ENCODE data around the gene EVI5.

EVI5 gene

DNA sequence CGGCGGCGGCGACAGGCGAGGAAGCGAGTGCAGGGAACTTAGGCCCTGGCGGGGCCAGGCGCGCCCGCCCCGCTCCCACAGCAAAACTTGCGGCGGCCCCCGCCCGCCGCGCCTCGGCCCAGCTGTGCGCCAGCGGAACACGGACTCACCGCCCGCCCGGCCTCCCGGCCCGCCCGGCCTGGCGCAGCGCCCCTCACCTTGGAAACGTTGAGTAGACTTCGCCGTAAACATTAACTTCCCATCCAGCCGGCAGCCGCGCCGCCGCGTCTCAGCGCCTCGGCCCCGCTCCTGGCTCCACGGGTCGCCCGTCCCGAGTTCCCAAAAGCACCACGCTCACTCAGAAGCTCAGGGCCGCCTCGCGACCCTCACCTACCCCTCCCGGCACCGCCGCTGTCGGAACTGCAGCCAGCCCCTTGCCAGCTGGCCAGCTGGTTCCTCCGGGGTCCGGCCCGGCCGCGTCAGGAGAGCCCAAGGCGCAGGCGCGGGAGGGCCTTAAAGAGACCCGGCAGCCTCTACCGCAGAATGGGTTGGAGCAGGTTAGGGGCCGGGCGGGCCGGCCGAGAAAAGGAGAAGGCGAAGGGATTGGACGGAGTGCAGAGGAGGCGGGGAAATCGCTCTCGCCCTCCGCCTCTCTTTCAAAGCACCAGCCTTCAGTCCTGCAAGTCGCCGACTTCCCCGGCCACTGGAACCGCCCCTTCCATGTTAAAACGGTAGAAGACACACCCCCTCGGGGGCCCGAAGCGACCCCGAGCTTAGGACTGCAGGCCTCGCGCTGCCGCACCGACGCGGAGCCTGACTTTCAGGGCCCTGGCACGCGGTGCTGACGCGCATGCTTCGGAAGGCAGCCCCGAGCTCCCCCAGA is at the start of gene EVI5:
EVI5 (minus strand) TSS at position 470 of the 862 bp plus-strand sequence. CDS start 48,562 bp downstream, outside the sequence.
- DNase-seq = peak; percentile 94

GRCh38 chr1:92834617-92835016 is 49.7 kb upstream of the EVI5 start:
- DNase-seq = no peak

DNA sequence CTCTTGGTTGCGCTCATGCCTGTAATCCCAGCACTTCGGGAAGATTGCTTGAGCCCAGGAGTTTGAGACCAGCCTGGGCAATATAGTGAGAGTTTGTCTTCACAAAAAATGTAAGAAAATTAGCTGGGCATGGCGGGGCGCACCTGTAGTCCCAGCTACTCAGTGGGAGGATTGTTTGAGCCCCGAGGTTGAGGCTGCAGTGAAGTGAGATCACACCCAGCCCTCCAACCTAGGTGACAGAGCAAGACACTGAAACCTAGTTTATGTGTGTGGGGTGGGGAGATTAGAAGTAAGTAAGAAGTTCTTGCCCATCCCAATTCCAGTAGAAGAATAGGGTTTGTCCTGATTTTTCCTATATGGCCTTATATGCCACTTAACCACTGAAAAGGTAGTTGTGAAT is 48.9 kb upstream of the EVI5 start:
- no peak for DNase-seq

GRCh38 chr1:92832537-92833114 is 47.7 kb upstream of the EVI5 start:
- no peak for DNase-seq

GRCh38 chr1:92831762-92832536 is 47.0 kb upstream of the EVI5 start, which contains the start of gene RPL5:
TSS of gene RPL5 (plus strand) at chr1:92832040. CDS start at chr1:92832115, 75 bp downstream.
- peak; percentile 96 for DNase-seq

DNA sequence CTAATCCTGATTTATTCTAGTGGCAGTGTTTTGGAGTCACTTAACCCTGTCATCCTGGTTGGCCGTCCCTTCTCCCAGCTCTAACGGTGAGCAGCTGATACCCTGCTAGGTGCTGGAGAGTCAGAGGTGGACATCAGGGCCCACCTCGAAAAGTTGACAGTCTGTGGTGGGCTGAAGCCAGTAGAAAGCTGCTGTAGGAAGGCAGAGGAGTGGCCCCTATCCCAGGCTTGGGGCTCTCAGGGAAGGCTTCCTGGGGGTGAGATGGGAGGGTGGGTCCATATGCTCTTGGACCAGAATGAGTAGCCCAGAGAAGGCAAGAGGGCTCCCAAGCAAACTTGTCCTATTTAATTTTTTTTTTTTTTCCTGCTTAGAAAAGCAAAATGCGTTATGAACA is 46.5 kb upstream of the EVI5 start:
- DNase-seq = no peak

DNA sequence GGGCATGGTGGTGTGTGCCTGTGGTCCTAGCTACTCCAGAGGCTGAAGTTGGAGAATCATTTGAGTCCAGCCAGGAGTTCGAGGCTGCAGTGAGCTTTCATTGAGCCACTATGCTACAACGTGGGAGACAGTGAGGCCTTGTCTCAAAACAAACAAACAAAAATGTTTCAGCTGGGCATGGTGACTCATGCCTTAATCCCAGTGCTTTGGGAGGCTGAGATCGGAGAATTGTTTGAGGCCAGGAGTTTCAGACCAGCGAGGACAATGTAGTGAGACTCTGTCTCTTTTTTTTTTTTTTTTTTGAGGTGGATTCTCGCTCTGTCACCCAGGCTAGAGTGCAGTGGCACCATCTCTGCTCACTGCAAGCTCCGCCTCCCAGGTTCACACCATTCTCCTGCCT is 41.9 kb upstream of the EVI5 start:
- no peak for DNase-seq

GRCh38 chr1:92822879-92823278 is 38.0 kb upstream of the EVI5 start:
- no peak for DNase-seq

DNA sequence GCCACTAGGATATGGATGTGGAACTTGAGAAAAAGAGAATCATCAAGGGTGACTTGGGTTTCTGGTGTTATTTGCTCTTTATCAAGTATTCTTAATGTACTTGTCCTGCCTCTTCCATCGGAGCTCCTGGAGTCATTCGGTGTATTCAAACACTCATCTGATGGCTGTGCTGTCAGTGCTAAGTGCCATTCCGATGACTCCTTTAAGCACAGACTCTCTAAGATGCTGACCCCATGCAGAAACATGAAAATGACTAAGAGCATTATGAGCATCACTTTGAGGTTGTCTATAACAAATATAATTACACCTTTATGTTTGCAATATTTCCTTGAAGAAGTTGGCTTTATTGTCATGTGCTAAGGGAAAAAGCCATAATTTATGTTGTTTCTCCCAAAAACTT is 35.6 kb upstream of the EVI5 start:
- no peak for DNase-seq

DNA sequence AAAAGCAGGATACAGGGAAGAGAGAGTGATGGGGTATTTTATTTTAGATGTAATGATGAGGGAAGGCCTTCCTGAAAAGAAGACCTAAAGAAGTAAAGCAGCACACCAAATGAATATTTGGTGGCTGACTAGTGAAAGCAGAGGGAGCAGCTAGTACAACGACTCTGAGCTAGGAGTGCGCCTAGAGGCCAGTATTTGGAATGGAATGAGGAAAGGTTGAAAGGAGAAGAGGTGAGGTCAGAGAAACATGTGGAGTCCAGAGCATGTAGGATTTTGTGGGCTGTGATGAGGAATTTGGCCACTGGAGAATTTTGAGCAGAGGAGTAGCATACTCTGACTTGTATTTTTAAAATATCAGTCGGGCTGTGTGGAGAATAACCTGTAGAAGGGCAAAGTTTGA is 35.1 kb upstream of the EVI5 start:
- DNase-seq = no peak

DNA sequence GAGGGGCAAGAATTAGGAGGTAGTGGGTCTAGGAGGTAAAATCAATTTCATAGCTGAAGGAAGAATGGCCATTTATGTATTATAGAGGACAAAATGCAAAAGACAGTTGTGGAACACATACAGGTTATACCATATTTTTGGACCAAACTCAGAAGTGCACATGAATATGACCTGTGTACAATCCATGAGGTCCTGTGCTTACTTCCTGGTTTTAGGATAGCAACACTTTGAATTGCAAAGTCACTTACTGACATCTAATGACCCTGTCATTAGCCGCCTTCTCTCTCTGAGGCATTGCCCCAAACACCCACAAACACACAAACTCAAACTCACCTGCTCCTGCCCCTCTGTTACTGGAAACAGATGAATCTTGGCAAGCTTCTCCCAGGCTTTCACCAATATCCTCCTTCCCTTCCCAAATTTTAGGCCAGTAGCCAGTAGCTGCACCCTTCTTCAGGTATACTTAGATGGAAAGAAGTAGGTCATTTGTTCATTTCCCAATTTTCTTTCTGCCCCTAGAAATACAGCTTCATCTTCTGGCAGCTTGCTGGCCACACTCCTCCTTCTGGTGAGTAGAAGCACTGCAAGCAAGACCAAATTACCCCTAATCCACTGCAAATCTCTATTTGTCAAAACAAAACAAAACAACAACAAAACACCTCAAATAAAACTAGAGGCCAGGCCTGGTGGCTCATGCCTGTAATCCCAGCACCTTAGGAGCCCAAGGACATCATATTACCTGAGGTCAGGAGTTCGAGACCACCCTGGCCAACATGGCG is 33.3 kb upstream of the EVI5 start:
- DNase-seq = no peak

GRCh38 chr1:92817137-92817697 is 32.3 kb upstream of the EVI5 start:
- DNase-seq = no peak

DNA sequence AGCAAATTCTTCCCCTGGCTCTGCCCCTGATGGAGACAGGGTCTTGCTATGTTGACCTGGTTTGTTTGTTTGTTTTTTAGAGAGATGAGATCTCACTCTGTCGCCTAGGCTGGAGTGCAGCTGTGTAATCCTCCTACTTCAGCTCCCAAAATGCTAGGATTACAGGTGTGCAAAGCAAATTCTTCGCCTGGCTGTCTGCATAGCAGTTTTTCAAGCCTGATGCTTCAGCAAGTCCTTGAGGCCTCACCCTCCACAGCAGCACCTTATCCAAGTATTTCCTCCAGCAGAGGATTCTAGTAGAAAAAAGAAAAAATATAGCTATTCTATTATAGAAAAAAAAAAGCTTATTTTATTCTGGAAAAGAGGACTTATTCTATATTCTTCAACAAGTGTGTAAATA is 31.8 kb upstream of the EVI5 start:
- DNase-seq = no peak

- no peak for DNase-seq
Measured at GRCh38 chr1:92808381-92808780, 23.5 kb upstream of the EVI5 start.

DNA sequence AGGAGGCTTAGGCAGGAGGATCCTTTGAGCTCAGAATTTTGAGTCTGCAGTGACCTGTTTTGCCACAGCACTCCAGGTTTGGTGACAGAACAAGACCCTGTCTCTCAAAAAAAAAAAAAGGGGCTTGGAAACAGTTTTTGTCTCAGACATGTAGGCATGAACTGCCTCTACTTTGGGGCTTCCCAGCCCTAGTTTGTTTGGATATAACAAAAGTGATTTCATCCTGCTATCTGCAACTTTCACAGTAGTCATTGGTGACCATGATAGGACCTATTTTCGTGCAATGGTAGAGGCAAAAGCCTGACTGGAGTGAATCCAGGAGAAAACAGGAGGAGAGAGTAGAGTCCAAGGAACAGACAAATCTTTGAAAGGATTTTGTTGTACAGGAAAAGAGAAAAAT is 20.3 kb upstream of the EVI5 start:
- DNase-seq = no peak

GRCh38 chr1:92804721-92805201 is 19.9 kb upstream of the EVI5 start:
- peak; percentile 12 for DNase-seq

DNA sequence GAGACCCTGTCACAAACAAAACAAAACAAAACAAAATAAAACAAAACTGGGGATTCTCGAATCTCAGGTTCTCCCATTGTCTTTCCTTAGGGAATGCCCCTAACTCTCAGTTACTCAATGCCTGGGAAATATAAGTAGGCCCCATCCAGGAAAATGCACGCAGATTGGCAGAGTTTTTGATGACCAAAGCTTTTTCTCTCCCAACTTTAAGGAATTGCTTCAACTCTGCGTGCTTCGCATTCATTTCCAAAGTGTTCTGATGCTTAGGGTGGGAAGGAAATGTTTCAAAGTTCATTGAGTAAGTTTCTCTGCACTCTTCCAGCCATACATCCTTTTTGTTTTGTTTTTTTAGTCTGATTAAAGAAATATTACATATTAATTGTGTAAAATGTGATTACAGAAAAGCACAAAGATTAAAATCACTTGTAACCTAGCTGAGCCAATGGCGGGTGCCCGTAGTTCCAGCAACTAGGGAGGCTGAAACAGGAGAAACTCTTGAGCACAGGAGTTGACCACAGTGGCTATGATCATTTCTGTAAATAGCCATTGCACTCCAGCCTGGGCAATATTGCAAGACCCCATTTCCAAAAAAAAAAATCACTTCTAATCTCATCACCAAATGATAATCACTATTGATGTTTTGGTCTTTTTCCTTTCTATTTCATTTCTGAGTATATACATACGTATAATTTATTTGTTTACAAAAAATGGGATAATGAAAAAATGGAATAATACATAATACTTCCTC is 18.4 kb upstream of the EVI5 start:
- DNase-seq = no peak

- no peak for DNase-seq
Measured at GRCh38 chr1:92797961-92798360, 13.1 kb upstream of the EVI5 start.

GRCh38 chr1:92797297-92797696 is 12.4 kb upstream of the EVI5 start:
- DNase-seq = no peak

GRCh38 chr1:92795166-92795565 is 10.3 kb upstream of the EVI5 start:
- DNase-seq = no peak

DNA sequence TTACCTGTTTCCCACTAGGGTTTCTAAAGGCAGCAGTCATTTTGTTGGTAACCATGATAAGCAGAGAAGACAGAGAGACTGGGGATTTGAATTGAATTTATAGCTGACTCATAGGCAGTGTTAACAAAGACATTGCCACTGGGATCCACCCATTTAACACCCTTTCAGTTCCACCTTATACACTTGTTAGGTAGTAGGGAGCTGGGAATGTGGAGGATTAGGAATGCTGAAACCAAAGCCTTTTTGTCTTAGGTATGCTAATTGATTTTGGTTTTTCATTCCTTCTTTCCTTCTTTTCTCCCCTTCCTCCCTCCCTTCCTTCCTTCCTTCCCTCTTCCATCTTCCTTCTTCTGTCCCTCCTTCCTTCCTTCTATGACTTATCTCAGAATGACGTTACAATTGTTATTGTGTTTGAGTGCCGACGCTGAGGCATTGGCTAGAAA is 7.5 kb upstream of the EVI5 start:
- peak; percentile 2 for DNase-seq

Data from NCI-H774 (cell line).